GM20431 (cell line): ENCODE data around the gene TWIST1.

Source experiments
- in situ Hi-C: fragments of 300-500 bp; cut with MseI, MboI; formaldehyde crosslinking; loops from one replicate; pipeline ENCODE4 v1.15.0; 2020; ENCODE audit warnings: low sequenced_read_pairs; ENCODE audit not compliant: unreplicated experiment

Gene TWIST1

DNA sequence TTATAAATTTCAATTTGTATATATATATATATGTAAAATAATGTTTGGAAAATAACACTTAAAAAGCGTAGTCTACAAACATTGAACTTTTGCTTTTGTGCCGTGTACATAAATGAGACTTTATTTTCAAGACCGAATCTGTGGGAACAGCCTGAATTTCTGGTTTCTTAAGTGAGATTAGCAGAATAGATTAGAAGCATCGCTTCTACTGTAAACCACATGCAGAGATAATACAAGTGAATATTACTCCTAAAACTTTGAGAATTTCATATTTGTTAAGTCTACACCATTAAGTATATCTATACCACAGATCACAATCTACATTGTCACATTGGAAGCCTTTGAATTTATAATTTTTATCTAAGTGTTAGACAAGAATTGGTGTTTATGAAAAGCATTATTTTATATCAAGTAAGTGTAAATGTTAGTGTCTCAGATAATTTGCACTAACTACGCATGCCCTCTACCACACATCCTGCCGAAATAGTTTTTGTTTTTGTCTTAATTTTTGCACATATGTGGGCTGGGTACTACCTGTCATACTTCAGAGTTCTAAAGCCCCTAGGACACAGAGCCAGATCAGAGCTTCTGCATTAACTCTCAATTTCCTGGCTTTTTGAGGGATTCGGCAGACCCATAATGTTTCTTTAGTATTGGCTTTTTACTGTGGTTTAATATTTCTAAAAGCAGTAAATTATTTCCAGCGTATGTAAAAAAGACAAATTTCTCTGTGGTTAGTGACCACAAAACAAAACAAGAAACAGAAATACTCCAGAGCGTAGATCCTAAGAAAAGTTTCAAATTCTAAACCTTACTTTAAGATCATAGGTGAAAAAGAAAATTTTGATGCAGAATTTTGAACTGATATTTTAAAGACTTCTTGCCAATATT, 20.0 kb downstream of the TWIST1 start:
- in situ Hi-C loops: no loop called here

DNA sequence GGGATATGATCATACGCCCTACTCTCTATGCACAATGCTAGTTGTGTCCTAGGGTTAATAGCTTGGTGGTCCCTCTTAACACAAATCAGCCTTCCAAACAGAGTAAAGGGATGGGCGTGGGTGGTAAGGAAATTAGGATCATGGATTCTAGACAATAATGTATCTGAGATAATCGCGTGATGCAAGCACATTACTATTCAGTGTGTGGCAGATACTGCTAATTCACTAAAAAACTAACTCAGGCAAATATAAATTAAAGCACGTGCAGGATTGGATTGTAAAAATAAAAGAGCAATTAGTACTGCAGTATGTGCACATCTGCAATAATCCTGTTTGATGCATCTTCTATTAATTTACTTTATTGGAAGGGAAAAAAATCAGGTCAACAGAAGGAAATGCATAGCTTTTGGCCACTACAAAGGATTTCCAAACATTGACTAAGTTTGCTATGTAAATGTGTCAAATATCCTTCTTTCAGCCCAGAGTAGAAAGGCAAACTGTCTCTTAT, 22.0 kb downstream of the TWIST1 start:
- in situ Hi-C loops: no loop called here

DNA sequence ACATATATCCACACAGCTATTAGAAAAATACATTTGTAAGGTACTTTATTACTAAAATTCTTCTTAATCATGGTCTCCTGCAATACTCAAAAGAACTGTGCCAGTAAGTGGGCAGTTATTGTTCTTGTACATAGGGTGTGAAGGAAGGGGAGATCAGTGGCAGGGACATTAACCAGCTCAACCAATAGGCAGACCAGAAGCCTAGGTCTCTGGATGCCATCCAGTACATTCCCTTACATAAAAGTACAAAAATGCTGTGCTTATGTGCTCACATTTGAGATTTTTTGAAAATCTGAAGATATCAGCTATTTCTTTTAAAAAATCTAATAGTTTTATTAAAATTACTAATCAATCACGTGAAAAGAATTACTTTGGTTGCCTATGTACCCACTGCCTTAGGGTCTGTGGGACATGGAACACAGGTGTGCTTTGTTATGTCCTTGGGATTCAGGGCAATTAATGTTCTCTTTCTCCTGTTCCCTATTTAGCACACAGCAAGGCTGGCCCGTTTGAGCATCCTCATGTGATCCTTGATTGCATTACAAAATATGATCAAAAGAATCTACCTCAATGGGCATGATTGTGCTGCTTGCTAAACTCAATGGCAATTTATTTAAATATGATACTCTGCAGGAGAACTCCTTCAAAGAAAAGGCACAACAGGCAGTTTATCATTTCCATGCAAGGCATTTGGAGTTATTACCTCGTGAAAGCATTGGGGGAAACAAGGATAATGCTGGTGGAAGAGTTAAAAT, 22.7 kb downstream of the TWIST1 start:
- in situ Hi-C loops: no loop called here

DNA sequence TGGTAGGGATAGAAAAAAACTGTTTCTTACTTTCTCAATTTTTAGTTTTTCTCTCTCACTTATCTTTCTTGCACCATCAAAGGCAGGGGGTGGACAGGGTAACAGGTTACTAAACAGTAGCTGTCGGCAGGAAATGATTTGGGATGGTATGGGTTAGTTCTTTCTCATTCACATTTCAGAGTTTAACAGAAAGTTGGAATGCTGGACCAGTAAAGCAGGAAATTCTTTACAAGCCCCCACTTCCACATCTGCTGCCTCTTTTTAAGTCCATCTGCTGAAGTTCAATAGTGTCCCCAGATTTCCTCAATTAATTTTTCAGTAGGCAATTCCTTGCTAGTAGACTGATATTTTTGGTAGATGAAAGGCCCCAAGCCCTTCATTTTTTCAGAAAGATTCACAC, 23.3 kb downstream of the TWIST1 start:
- in situ Hi-C loops: no loop called here

DNA sequence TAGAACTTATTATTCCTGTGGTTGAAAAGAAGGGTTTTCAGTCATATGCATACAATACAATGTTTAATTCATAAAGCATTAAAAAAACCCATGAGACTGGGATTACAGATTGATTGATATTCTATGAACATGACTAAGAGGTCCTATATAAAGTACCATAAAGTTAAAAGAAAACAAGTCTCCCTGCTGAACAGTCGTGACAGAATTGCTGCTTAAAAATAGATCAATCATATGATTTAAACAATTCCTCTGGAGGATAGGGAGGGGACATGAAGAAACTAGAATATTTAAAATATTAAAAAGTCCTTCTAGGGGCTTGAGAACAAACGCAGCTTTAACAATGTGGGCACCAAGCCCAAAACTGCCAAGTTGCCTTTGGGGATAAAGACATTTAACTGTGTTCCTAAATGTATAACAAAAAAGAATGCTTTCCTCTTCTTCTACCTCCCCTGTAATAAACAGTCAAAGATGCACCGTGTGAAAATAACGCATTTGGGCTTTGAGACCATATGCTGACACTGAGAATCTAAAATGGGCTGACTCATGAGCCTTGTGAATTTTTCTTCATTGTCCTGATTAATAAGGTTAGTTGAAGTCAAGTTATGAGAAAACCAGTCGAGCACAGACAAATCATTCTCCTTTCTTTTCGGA, 25.8 kb downstream of the TWIST1 start:
- in situ Hi-C loops: no loop called here

DNA sequence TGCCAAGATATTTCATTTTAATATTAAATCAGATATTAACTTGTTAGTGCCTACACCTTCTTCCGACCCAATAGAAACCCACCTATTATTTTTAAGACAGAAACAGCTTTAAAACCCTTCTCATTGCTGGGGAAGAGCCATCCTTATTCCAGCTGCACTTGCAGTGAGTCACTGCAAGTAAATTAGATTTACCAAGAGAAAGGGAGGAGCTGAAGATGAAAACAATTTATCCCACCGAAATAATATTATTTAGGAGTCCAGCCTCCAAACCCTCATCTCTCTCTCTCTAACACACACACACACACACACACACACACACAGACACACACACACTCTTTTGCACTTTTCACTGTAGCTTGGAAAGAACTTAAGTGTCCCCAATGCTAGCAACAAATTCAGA, 26.9 kb downstream of the TWIST1 start:
- in situ Hi-C loops: no loop called here

DNA sequence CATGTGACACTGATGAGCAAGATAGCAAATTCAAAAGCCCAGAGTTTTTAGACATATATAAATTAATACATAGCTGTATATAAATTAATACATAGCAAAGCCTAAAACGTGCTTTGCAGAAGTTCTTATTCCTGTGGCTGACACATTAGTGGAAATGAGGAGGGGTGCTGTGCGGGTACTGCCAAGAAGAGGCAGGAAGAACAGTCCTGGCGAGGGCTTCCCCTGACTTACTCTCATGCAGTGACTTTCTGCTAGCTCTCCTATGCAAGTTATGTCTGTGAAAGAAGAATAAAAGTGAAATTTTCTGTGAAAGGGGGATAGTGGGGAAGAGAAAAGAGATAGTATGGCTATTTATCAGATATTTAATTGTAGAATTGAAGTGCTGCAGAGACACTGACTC, 27.6 kb downstream of the TWIST1 start:
- in situ Hi-C loops: no loop called here

DNA sequence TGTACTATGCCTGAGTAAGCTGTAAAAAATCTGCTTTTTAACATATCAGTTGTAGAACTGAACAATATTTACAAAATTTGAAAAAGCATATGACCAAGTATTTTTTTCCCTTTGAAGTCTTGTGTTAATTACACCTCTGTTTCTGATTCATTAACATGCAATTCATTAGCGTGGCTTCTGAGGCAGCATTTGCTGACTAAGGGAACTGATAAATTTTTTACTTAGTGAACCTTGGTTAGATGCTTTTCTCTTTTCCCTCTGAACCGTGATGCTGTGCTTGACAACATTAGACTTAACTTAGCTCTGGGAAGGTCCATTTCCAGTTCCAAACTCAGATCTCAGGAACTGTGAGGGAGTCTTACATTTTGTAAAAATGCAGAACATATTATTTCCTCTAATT, 28.1 kb downstream of the TWIST1 start:
- in situ Hi-C loops: no loop called here

DNA sequence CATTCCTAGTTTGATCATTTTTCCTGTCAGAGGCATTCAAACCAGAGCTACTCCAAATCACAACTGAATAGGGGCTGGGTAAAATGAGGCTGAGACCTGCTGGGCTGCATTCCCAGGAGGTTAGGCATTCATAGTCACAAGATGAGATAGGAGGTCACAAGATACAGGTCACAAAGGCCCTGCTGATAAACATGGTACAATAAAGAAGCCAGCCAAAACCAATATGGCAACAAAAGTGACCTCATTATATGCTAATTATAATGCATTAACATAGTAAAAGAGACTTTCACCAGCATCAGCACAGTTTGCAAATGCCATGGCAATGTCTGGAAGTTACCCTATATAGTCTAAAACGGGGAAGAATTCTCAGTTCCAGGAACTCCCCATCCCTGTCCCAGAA, 37.3 kb downstream of the TWIST1 start:
- in situ Hi-C loops: no loop called here

DNA sequence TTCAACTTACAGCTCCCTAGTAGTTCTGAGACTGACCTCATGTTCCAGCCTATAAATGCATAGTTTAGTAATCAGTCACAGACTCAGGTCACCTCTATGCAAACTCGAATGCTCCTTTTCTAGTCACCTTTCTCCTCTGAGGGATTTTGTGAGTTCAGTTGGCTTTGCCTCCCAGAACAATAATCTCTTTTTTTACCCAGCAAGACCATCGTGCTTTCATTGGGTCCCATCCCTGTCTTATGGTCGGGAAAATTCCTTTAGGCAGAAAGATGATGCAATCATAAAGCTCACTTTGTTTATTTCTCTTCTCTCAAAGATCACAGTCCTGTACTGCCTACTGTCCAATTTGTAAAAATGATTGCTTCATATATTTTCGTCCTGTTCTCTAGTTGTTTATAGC, 38.4 kb downstream of the TWIST1 start:
- in situ Hi-C loops: no loop called here

DNA sequence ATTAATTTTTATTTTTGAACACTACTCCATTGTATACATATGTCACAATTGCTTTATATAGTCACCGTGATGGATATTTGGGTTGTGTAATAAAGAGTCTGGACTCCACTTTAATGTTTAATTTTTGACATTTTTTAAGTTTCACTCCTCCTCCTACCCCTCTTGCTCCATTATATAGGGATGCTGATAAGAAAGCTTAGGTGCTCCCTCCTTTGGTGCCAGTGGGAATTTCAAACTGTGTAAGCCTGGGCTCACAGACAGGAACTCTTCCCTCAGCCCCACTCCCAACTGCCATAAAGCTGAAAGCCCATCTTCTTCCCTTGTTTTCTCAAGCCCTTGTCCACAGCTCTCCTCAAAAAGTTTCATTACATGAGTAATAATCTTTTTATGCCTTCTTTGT, 47.6 kb downstream of the TWIST1 start:
- in situ Hi-C loops: loop anchor here (25.0 kb wide), 1 partner anchor 733 kb away; no protein-coding TSS in a partner anchor

DNA sequence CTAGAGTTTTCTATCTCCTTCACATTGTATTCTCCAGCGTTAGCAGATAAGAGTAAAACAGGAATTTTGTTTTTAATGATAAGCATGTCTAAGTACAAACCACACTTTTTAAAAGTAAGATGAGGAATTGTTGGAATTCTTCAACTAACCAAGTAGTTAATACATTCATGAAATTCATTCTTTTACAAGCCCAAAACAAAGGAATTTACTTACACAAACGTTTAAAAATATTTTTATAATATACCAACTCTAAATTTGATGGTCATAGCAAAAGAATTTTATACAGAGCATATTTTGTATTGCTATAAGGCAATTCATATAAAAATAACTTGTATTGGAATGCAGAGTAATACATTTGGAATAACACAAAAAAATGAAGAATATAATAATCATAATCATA, 51.3 kb downstream of the TWIST1 start:
- in situ Hi-C loops: loop anchor here (25.0 kb wide), 1 partner anchor 729 kb away; no protein-coding TSS in a partner anchor
